Prostate gland (tissue), 2 donors: Measurements from ENCODE around the gene STARD9. TPM values are rescaled to one million over a fixed set of nuclear protein-coding genes. Genes with fewer than 3 reads are reported as not detected.

Experiments
- DNase-seq: peaks from one replicate; pipeline ENCODE4 v3.0.0-alpha.2; 2019; ENCODE audit warnings: low spot score
- H3K27ac ChIP-seq, 2 donors: fragments of 200-600 bp; sonication (generic); 2 replicates each; pipeline ENCODE4 v1.5.1; 2017 to 2019
- H3K27me3 ChIP-seq: fragments of 200-600 bp; sonication (generic); replicated peaks from 2 replicates; pipeline ENCODE4 v1.5.1; 2019; ENCODE audit not compliant: insufficient read depth
- H3K36me3 ChIP-seq, 2 donors: fragments of 200-600 bp; sonication (generic); 1 replicate in 1 of 2; 2 replicates in 1 of 2; pipeline versions ENCODE4 v1.5.1 to v1.8.1; 2017 to 2019
- H3K4me1 ChIP-seq: fragments of 200-600 bp; sonication (generic); replicated peaks from 2 replicates; pipeline ENCODE4 v1.5.1; 2019
- H3K4me3 ChIP-seq, 2 donors: fragments of 200-600 bp; sonication (generic); 2 replicates each; pipeline ENCODE4 v1.5.1; 2017 to 2019
- H3K9me3 ChIP-seq: fragments of 200-600 bp; sonication (generic); 2 replicates; pipeline ENCODE4 v1.5.1; 2017
- CTCF ChIP-seq, 4 experiments: fragments of 200-600 bp in 2 of 4; fragments of 450-650 bp in 2 of 4; sonication (generic) in 2 of 4; IDR thresholded peaks; 1 replicate in 3 of 4; 2 replicates in 1 of 4; pipeline ENCODE4 v1.5.1; 2016 to 2019; ENCODE audit warnings: antibody characterized with exemption in 4 of 4, mild to moderate bottlenecking in 2 of 4, moderate library complexity in 2 of 4
- POLR2A ChIP-seq: fragments of 450-650 bp; IDR thresholded peaks from one replicate; pipeline ENCODE4 v1.6.1; 2016; ENCODE audit warnings: antibody characterized with exemption, mild to moderate bottlenecking
- POLR2AphosphoS5 ChIP-seq: sonication (generic); formaldehyde crosslinking; IDR thresholded peaks from one replicate; pipeline ENCODE4 v1.6.1; 2017; ENCODE audit warnings: antibody characterized with exemption
- WGBS: methylation state at CpG from one replicate; pipeline ENCODE4 v1.1.5; 2018; 5-methylcytosine and 5-hydroxymethylcytosine counted together
- intact Hi-C: fragments of 100-400 bp; cut with DNase I; formaldehyde crosslinking; loops from one replicate; pipeline ENCODE4 v1.14.2; 2022
- total RNA-seq, 2 donors: library from RNA; depleted of rRNA; stranded (reverse); fragments of >200 nt; gene quantifications; one replicate each; pipeline ENCODE4 v1.1.0, GENCODE V29; 2016

STARD9 gene
- total RNA-seq, 2 donors from 2014 or later = 2.6 to 45.8 TPM

- no peak overlapping the region for H3K4me3 ChIP-seq
- H3K27ac ChIP-seq = no peak overlapping the region
- no peaks in the 10 kb centered on the region for H3K4me1 ChIP-seq
- intact Hi-C loops = no loop called here
- H3K27me3 ChIP-seq = no peaks in the 10 kb centered on the region
- H3K9me3 ChIP-seq = no peaks in the 10 kb centered on the region
- H3K36me3 ChIP-seq = no peaks in the 10 kb centered on the region
- TF ChIP-seq CTCF (IDR thresholded peaks at IDR 0.05) (no peak), POLR2A (no peak), POLR2AphosphoS5 (no peak)
- WGBS = 83% methylated on average over 1 of the region's 1 CpG
- no peak for DNase-seq
These were observed 36.1 kb downstream of the STARD9 start for GRCh38 chr15:42611532-42611931.

GRCh38 chr15:42612367-42612912 lies 37.0 kb downstream of the STARD9 start:
- TF ChIP-seq POLR2A (no peak), POLR2AphosphoS5 (no peak), CTCF (IDR thresholded peaks at IDR 0.05) (no peak)
- intact Hi-C loops = no loop called here
- Histone ChIP-seq H3K36me3 (no peaks in the 10 kb centered on the region), H3K4me1 (no peaks in the 10 kb centered on the region), H3K4me3 (no peak overlapping the region), H3K27me3 (no peaks in the 10 kb centered on the region), H3K9me3 (no peaks in the 10 kb centered on the region), H3K27ac (no peak overlapping the region)
- DNase-seq = no peak
- 85% methylated on average over 8 of the region's 8 CpGs for WGBS

GRCh38 chr15:42616107-42616506 lies 40.7 kb downstream of the STARD9 start:
- DNase-seq = no peak
- Histone ChIP-seq H3K9me3 (no peaks in the 10 kb centered on the region), H3K27me3 (no peaks in the 10 kb centered on the region), H3K4me1 (no peaks in the 10 kb centered on the region), H3K36me3 (no peaks in the 10 kb centered on the region), H3K27ac (no peak overlapping the region), H3K4me3 (no peak overlapping the region)
- TF ChIP-seq POLR2AphosphoS5 (no peak), POLR2A (no peak), CTCF (IDR thresholded peaks at IDR 0.05) (no peak)
- intact Hi-C loops = no loop called here
- 18% methylated on average over 2 of the region's 2 CpGs for WGBS

GRCh38 chr15:42619656-42620371 lies 44.4 kb downstream of the STARD9 start:
- no peak for DNase-seq

More at GRCh38 chr15:42619656-42620371, 44.4 kb downstream of the STARD9 start:
- Histone ChIP-seq H3K4me1 (no peaks in the 10 kb centered on the region), H3K27me3 (no peaks in the 10 kb centered on the region), H3K27ac (no peak overlapping the region), H3K4me3 (no peak overlapping the region), H3K36me3 (no peaks in the 10 kb centered on the region), H3K9me3 (no peaks in the 10 kb centered on the region)
- no peak for TF ChIP-seq POLR2A
- TF ChIP-seq POLR2AphosphoS5 = no peak
- no peak for TF ChIP-seq CTCF (IDR thresholded peaks at IDR 0.05)
- WGBS = 88% methylated on average over 4 of the region's 4 CpGs
- intact Hi-C loops = no loop called here
